ENCODE measurements around the gene ZNF845.
A peak's percentile ranks its signal among the peaks of the same experiment; 100 is the strongest.
"Not testable (repeated sequence)": the region's sequence is repeated elsewhere in the genome, so short reads cannot be mapped to it uniquely, and the experiment has no call there.

The ZNF845 gene

DNA sequence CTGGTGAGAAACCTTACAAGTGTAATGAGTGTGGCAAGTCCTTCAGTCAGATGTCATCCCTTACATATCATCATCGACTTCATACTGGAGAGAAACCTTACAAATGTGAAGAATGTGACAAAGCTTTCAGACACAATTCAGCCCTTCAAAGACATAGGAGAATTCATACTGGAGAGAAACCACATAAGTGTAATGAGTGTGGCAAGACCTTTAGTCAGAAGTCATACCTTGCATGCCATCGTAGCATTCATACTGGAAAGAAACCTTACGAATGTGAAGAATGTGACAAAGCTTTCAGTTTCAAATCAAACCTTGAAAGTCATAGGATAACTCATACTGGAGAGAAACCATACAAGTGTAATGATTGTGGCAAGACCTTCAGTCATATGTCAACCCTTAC lies 47.8 kb downstream of the ZNF845 start:
- no peak for DNase-seq (ENCODE audit: low spot score)

DNA sequence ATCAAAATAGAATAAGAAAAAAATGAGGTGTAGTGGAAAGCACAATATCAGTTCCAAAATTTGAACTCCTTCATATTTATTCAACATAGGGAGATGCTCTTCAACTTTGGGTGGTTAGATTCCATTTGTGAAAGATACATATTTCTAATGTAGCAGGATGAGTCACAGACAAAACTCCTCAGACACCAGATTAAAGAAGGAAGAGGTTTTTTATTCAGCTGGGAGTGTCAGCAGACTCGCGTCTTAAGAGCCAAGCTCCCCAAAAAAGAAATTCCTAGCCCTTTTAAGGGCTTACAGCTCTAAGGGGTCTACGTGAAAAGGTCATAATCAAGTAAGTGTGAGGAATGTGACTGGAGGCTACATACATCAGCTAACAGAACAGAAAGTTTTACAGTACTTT lies 54.6 kb downstream of the ZNF845 start:
- DNase-seq (ENCODE audit: low spot score): no peak

DNA sequence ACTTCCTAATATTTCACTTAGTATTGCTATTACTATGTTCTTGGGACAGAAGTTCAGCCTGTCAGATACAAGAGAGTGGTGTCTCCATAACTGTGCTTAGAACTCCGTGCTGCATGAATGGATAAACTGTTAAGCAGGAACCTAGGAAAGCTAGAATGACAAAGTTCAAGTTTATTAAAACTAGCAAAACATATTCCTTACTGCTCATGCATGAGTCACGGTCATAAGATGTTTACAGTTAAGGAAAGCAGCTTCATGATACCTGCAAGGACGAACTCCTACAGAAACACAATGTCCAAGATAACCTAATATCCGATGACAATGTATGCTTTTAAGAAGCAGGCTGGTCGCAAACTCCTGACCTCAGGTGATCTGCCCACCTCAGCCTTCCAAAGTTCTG lies 55.4 kb downstream of the ZNF845 start:
- DNase-seq (ENCODE audit: low spot score): no peak

DNA sequence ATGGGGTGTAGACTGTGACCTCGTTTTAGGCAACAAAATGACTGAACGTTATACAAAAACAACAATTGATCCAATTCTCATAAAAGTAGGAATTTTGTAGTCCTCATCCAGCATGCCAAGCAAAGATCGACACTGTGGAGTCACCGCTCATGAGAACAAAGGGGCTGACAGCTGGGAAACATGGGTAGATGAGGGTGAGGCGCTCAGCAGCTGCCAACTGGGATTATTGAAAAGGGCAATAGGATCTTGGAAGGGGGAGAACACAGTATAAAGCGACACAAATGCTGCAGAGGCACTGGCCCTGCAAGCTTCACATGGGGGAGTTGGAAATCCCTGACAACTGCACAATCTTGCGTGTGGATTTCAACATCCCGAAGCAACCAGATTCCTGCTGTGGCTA lies 56.0 kb downstream of the ZNF845 start:
- DNase-seq (ENCODE audit: low spot score): no peak

DNA sequence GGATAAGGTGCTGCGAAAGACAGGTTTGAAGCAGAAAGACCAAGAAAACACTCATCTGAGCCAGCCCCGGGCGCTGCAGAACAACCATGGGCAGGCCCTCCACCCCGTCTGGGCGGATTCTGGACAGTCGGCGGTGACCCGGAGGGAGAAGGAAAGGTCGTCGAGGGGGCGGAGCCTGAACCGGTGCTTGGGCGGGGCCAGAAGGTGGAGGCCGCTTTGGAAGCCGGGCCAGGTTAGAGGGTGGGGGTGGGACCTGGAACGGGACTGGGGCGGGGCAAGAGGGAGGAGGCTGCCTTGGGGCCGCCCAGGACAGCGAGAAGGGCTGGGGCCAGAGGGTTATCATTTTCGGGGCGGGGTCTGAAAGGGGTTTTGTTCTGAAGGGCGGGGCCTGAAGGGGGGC lies 56.4 kb downstream of the ZNF845 start:
- no peak for DNase-seq (ENCODE audit: low spot score)

DNA sequence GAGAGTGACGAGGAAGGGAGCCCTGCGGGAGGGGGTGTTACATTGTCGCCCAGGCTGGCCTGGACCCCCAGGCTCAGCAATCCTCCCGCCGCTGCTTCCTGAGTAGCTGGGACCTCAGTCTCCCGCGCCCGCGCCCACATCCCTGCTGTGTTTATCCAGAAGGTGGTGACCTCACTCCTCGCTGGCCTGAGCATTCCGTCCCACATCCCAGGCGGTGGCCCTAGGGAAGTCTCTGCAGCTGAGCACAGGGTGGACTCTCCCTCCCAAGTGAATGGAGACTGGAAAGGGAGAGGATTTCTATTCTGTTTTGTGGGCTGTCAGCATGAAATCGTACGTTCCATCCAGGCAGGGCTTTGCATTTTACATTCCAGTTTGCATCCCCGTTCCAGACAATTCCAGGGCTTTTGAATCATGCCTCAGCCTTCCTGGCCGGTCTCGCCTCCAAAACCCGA lies 61.0 kb downstream of the ZNF845 start:
- DNase-seq (ENCODE audit: low spot score): no peak

DNA sequence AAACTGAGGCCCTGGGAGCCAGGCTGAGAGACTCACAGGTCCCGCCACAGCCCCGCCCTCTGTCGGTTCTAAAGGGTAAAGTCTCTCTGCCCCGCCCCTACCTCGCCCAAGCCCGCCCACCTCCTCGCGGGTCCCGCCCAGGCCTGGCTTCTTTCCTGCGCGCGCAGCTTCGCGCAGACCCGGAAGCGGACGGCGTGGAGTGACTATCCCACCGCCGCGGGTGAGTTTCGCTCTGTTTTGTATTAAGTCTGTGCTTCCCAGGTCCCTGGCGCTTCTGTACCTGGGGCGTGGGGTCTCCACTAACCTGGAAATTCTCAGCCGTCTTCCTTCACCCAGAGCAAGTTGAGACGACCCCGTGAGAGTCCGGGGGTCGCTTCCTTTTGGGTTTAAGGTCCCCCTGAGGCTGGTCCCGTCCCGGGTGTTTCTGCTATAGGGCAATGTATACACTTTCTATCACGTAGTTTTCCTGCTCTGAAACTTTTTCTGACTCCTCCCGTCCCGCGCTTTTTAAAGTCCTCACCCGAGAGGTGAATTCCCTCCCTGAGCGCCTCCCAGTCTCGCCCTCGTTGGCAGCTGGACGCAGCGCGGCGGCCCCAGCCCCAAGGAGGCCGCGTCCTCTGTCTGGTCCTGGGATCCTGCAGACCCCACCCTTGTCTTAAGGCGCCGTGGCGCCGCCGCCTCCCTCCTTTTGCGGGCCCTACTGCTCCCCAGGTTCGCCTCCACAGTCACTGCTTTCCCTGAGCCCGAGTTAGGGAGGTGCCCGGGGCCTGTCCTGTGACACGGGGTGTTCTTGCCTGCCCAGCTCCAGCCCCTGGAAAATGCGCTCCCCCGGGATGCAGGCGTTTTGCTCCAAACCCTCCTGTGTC lies 61.7 kb downstream of the ZNF845 start, which contains the start of gene ZNF765:
Gene ZNF765 (plus strand): TSS at position 176 of the 866 bp plus-strand sequence. CDS start 2,867 bp downstream, outside the sequence.
- DNase-seq (ENCODE audit: low spot score): peak; percentile 91

DNA sequence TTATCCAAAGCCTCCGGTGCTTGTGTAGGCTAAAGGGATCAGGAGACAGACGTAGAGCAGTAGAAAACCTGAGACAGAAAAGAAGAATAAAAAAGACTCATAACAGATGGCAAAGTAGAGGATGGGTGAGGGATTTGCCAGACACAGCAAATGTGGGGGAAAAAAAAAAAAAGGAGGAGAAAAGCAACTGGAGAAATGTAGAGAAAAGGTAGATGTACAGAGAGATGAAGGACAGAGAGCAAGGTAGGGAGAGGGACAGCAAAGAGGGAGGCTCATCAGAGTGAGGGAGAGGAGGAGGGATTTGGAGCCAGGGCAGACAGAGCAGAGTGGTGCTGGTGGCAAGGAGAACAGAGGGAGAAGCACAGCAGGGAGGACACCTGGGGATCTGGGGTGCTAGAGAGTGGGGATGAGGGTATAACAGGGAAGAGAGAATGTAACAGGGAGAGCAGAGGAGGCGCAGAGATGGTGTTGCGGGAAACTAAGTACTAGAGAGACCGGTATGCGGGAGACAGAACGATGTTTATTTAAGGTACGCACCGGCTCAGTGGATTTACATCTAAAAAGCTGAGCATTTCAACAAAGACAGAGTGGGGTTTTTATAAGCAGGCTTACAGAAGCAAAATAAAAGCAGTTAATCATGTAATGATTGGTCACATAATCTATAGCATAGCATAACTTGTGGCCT lies 62.4 kb downstream of the ZNF845 start:
- not testable (repeated sequence) for DNase-seq (ENCODE audit: low spot score)

DNA sequence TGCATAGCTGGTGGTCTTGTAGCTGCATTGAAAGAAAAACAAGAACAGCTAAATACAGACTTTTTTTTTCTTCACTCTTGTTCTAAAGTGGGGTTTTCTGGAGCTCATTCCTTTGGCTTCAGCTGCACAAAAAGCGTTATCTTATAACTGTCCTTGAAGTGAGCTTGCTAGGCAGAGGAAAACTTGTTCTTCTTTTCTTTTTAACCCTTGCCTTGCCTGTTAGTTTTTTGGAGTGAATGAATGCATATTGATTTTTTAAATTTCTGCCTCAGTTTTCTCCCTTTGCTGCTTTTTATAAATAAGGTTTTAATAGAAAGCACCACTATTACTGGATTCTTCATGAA lies 62.9 kb downstream of the ZNF845 start:
- no peak for DNase-seq (ENCODE audit: low spot score)

DNA sequence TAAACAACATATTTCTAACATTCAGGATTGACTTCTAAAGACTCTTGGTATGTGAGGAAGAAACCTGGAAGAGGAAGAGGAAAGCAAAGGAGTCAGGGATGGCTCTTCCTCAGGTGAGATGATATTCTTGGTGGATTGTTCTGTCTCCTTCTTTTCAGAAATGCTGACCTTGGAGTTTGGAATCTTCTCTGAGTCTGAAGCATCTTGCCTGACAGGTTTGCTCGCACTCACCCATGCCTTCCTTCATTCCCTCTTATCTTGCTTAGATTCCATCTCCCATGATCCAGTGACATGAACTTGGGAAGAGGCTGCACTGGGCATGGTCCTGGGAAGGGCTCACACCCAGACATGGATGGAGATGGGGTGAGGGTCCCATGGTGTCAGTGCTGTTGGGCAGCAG lies 64.4 kb downstream of the ZNF845 start:
- DNase-seq (ENCODE audit: low spot score): not testable (repeated sequence)

Data from SW480 (cell line).